NOMO-1 (cell line): Measurements from ENCODE around the gene FGGY.

Experiments
- DNase-seq, 2 experiments: peaks; one replicate each; lab custom pipeline; 2025; ENCODE audit not compliant: unreplicated experiment in 2 of 2; lab: John Stamatoyannopoulos, UW

Gene FGGY

GRCh38 chr1:59748123-59748522 is 451.2 kb downstream of the FGGY start:
- no peak for DNase-seq

DNA sequence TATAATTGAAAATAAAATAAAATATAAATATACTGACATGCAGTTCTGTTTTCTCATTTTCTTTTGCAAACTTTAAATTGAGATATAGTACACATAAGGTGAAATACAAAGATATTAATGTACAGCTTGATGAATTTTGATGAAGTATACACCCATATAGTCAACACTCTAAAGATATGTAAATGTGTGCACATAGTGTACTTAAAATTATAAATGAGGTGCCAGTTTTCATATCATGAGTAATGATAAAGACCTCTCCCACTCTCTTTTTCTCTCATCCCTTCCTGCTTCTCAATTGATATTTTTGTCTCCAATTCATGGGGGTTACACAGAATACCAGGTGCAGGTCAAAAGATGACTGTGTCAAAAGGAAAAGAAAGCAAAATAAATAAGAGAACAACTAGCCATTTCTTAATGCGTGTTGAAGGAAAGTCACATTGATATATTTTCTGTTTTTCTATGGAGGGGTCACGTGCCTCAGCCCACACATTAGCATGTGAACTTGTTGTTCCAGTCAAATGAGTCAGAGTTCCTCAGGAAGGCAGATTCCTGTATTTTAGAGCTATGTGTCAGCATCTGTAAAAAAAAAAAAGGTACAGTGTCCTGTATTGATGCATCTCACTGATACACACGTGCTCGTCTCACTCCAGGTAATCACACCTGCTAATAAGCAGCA is 453.6 kb downstream of the FGGY start:
- no peak for DNase-seq

DNA sequence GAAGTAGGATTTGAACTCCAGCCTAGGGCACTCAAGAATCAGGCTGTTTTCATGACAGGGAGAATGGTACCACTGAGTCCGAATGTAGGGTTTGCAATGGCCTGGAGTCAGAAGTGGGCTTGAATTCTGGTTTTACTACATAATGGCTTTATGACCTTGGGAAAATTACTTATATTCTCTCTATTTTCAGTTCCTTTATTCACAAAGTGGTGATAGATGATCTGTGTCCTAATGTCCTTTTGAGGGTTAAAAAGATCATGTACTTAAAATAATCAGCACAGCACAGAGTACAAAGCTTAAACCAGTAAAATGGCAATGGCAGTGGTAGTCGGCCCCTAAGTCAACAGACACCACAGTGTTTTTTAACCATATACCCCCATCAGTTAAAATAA is 454.1 kb downstream of the FGGY start:
- DNase-seq = peak in 1 of 2 experiments; percentile 19

DNA sequence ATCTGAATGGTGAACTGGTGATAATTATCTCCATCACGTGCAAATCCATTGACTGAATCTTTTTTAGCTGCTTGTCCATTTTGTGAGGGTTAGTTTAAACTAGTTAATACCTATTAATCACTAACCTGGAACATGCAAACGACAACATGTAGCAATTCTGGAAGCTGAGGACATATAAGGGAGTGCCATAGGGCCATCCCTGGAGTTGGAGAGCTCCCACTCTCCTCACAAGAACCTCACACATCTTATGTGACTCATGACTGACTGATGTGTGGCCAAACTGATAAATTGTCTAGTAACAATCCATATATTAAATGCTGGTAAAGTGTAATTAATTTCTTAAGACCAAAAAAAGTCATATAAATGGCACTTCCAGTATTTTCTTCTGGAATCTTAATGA is 454.9 kb downstream of the FGGY start:
- no peak for DNase-seq

DNA sequence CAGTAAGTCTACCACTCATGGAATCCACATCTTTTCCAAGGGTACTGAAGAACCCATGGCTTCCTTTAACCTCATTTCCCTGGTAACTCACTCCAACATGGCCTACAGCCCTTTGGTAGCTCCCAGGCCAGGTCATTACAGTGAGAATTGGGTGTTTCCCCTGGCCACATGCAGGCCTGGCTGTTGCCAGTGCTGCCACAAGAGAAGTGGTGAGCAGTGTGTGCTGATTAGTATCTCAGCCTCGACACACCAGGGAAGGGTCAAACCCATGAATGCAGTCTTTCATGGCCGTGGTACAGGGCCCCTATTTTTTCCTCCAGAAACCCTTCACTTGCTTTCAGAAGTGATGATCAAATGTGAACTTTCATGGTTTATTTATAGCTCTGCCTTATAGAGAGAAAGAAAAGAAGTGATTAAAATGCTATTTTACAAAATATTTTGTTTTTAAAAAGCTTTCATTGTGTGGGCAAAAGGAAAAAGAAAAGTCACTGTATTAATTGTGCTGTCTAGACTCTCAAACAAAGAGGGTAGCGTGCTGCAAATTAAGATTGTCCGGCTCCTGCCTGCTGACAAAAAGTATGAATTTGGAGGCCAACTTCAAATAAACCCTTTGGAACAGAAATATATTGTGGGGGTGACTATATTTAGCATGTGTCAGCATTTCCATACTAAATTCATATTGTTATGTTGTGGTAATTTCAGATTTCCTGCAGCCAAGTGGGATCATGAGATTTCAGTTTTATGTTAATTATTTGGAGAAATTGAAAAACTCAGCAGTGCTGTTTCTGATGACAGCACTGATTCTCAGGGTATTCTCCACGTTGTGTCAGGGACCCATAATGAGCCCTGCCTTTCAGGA is 455.9 kb downstream of the FGGY start:
- DNase-seq = no peak

DNA sequence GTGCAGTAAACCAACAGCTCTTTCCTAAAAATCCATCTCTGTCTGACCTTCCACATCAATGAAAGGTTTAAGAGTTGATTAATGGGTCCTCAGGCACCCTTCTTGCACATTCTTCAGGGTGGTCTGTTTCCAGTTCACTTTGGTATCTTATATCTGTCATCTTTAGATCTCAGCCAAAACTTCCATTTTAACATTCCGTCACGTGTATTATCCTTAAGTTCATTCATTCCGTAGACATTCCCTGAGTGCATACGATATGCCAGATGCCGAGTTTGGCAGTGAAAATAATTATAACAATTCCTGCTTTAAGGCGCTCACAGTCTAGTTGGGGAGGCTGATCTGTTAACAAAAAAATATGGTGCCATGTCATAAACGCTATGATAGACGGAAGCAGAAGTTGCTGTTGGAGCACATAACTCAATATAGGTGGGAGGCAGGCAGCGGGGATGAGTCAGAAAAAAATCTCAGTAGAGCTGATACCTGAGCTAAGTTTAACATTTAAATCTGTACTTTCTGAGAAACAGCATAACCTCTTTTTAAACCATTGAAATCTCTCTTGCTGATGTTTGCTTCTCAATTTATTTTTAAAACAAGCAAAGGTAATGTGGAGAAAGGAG is 458.3 kb downstream of the FGGY start:
- no peak for DNase-seq

GRCh38 chr1:59757197-59757747 is 460.4 kb downstream of the FGGY start:
- DNase-seq = no peak

DNA sequence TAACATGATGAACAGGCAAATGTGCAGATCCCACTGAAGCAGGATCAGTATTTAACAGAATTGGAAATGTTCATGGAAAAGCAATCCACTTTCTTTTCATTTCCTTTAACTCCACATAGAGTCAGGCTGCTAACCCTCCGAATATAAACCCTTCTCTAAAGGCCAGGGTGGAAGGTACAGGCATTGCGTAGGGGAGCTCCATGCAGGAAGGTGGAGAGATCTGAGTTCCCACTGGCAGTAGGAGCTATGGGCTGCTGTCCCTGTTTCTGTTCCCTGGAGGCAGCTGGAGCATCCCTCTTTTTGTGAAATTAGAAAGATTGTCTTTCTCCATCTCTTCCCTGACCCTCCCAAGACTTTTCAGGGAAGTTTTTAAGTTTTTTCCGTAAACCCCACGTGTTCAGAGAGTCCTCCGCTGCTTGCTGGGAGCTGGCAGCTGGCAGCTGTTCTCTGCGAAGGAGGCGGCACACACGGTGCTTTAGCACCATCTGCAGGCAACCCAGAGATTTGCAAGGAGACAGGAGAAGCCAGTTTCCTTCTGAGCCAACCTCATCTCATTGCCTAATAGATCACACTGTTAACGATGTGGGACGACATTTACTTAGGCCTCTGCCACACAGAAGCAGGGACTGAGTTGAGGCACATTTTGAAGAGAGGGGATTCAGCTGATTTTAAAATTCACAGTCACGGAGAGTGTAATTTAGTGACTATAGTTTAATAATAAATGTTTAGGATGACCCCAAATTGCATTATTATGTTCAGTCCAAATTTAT is 462.4 kb downstream of the FGGY start:
- DNase-seq = peak; percentile 75 to 76

DNA sequence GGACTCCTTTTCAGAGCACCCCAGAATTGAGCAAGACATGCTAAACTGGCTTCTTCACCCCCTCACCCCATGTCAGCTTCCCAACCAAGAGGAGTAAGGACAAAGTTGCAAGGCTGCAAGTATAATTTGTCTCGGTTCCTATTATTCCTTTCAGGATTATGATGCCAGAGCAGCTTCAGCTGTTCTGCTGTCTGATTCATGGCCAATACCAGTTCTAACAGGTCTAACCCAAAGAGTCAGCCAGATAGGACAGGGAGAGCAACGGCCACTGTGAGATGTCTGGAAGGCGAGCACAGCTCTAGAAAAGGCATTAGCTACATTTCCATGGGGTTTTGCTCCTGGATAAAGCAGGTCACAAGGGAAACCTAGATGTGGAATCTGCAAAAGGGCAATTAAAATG is 464.5 kb downstream of the FGGY start:
- DNase-seq = no peak

DNA sequence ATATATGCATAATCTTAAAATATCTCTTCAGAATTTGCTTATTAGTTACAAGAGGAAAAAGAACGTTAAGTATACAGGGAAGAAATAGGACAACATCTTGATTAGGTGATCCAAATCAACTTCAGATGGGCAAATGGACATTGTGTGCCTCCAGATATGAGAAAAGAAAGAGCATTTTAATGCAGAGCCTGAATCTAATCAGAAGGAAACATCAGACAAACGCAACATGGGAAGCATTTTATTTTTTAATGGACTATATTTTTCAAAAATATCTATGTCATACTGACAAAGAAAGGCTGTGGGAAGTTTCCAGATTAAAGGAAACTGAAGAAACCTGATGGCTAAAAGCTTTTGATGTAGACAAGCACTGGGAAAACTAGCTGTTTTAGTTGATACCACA is 466.5 kb downstream of the FGGY start:
- DNase-seq = no peak

GRCh38 chr1:59765011-59765730 is 468.3 kb downstream of the FGGY start:
- DNase-seq = no peak

- no peak for DNase-seq
Observed at GRCh38 chr1:59766227-59766855, 469.4 kb downstream of the FGGY start.

DNA sequence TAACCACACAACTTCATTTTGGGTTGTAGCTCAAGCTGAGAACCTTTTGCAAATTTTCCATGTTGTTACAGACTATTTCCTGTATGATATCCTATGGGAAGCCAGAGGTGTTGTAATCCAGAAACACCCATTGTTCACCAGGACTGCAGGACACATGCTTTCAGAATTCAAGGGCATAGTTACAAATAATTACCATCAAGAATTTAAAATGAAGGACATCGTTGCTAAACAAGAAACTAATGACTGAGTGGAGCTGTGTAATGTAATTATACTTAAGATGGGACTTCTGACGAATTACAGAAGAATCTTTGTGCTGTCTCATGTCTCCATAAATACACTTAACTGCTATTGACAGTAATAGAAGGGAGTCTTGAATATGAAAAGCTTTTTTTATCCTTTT is 470.2 kb downstream of the FGGY start:
- no peak for DNase-seq

DNA sequence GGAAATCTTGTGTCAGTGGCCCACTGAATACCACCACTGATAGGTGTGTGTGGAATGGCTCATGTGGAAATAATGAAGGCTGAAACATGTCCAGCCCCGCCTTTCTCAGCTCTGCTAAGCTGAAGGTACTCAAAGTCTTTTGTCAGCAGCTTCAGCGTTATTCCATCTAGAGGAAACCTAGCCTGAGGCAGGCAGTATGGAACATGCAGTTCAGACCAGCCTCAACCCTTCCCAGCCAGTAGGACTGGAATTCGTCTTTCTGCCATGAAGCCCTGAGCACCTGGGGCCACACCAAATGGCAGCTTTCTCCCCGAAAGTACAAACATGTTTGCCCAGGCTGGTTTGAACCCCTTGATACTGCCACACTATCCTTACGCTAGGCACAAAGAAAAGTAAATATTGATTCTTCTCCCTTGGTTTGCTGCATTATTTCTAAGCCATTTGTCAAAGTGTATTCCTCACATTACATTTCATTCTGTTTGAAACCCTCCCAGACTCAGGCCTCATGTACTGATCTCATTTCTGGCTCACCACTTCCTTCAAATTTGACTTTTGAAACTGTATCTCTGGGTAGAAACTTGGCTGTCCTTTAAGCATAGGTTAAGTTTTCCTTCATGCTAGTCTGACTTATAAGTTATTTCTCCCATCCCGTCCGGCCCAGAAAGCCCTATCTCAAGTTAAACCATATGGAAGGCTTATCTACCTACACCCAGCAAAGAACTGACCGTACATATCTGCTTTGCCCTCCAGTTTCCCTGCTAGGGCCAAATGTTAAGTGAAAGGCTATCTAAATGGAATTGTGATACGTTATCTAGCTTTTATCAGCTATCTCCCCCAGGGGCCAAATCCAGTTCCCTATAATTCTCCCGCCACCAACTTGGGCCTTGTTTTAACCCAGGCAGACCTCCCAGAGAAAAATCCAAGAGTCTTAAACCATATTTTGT is 472.2 kb downstream of the FGGY start:
- no peak for DNase-seq

GRCh38 chr1:59769736-59770095 is 472.8 kb downstream of the FGGY start:
- DNase-seq = no peak

DNA sequence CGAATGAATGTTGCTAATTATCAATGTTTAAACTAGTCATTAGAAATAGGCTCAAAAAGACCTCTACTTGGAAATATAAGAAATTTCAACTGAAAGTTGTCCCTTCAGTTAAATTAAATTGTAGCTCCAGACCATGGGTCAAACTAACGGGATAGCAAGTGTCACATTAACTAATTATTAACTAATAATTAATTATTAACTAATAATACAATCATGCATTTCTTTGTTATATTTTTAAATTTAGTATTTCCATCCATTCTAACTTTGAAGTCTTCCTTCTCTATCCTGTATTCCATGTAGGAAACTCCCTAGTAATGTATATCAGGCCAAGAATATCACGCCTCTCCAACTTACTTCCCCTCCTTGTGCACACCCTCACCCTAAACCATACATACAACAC is 474.5 kb downstream of the FGGY start:
- no peak for DNase-seq

DNA sequence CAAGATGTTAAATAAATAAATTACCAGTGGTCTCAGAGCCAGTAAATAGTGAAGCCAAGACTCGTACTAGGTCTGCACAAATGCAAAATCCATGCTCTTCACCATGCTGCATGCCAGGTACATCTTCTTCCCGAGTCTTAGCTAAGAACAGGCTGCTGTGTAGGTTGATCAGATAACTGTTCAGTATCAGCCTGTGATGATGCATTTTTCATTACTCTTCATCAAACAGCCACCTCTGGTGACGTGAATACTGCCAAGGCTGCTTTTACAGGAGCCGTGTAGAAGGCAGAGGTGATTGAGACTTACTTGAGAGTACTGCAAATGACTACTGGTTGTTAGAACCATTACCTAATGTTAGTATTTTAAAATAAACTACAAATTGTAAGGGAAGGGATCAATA is 478.6 kb downstream of the FGGY start:
- DNase-seq = no peak

GRCh38 chr1:59776960-59777852 is 480.3 kb downstream of the FGGY start:
- DNase-seq = no peak
